IPS DF 6.9 (cell line): ENCODE results near the gene RAD51B.

ENCODE experiments used
- DNase-seq: peaks from one replicate; pipeline ENCODE4 v3.0.0-alpha.2; 2013; ENCODE audit warnings: low read depth, low spot score
- H3K27ac ChIP-seq: one replicate; pipeline ENCODE4 v1.5.1; 2013; ENCODE audit warnings: low read length, control low read depth
- H3K27me3 ChIP-seq: 2 replicates; pipeline ENCODE4 v1.6.1; 2013; ENCODE audit warnings: mild to moderate bottlenecking, low read length; ENCODE audit not compliant: control insufficient read depth, insufficient read depth
- H3K36me3 ChIP-seq: 2 replicates; pipeline ENCODE4 v1.6.1; 2013; ENCODE audit warnings: low read length; ENCODE audit not compliant: control insufficient read depth, insufficient read depth
- H3K4me1 ChIP-seq: 2 replicates; pipeline ENCODE4 v1.6.1; 2013; ENCODE audit warnings: low read length; ENCODE audit not compliant: control insufficient read depth, insufficient read depth
- H3K4me3 ChIP-seq: 2 replicates; pipeline ENCODE4 v1.5.1; 2013; ENCODE audit warnings: mild to moderate bottlenecking, low read length
- H3K9me3 ChIP-seq: 2 replicates; pipeline ENCODE4 v1.6.1; 2013; ENCODE audit warnings: low read length, inconsistent platforms; ENCODE audit not compliant: control insufficient read depth, insufficient read depth
- WGBS: extraction: QIAGEN DNeasy Blood & Tissue Kit; methylation state at CpG from one replicate; pipeline ENCODE4 v1.1.7; 2013; ENCODE audit warnings: mixed read lengths, missing lambda C conversion rate; ENCODE audit not compliant: insufficient read length, insufficient coverage; 5-methylcytosine and 5-hydroxymethylcytosine counted together

The RAD51B gene

DNA sequence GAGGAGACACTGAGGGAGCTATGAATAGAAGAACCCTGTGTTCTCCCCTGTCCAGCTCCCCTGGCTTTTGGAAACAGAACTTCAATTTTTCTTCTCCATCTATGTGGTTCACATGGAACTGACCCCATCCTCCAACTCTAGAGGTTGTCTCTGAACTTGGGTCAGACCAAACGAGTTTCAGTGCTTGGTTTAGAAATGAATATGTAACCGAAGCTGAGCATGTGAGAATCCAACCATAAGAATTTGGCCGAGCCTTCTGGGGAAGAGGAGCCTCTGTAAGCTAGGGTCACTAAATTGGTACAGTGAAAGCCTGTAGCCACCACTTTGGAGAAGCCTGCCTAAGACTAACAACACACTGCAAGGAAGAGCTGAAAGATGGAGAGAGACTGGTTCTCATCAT is 508.9 kb downstream of the RAD51B start:
- no peaks in the 10 kb centered on the region for H3K36me3 ChIP-seq
- no peak overlapping the region for H3K4me3 ChIP-seq
- H3K27me3 ChIP-seq: no peaks in the 10 kb centered on the region
- no peak for DNase-seq
- no peak overlapping the region for H3K27ac ChIP-seq
- no CpG with 5 or more reads among the region's 3 CpGs for WGBS
- no peaks in the 10 kb centered on the region for H3K9me3 ChIP-seq
- no peaks in the 10 kb centered on the region for H3K4me1 ChIP-seq

DNA sequence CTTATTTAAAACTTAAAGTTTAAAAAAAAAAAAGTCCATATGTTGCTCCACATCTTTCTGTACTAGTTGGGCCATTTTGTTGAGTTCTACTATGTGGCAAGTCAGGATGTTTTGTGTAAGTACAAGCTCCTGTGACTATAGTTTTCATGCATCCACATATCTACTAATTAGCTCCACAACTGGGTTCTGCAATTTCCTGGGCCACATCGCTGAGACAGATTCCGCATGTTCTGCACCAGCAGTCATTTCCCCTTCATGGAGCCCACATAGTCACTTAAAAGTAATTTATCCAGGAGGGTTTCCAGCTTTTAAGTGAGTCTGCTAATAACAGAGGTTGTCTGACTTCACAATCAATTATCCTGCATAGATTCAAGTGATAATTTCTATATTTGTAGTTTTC is 511.8 kb downstream of the RAD51B start:
- Histone ChIP-seq H3K27ac (no peak overlapping the region), H3K4me3 (no peak overlapping the region), H3K27me3 (no peaks in the 10 kb centered on the region), H3K36me3 (no peaks in the 10 kb centered on the region), H3K4me1 (no peaks in the 10 kb centered on the region), H3K9me3 (no peaks in the 10 kb centered on the region)
- WGBS: no CpG with 5 or more reads among the region's 2 CpGs
- DNase-seq: no peak

DNA sequence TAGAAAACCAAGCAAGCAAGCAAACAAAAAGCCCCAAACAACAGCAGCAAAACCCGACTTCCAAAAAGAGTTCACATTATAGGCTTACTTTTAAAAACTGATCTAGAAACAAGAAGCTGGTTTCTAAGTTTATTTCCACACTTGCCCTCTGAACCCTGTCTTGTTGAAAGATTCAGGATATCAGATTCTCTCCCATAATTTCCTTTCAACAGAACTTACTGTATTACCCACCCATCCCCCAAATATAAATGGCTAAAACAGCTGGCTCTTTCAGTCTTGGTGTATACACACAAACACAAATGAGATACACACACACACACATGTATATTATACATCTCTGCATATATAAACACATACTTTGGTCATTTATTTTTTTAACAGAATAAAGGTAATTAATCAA is 512.4 kb downstream of the RAD51B start:
- Histone ChIP-seq H3K4me1 (no peaks in the 10 kb centered on the region), H3K36me3 (no peaks in the 10 kb centered on the region), H3K9me3 (no peaks in the 10 kb centered on the region), H3K4me3 (no peak overlapping the region), H3K27me3 (no peaks in the 10 kb centered on the region), H3K27ac (no peak overlapping the region)
- no CpG with 5 or more reads among the region's 1 CpG for WGBS
- DNase-seq: no peak

DNA sequence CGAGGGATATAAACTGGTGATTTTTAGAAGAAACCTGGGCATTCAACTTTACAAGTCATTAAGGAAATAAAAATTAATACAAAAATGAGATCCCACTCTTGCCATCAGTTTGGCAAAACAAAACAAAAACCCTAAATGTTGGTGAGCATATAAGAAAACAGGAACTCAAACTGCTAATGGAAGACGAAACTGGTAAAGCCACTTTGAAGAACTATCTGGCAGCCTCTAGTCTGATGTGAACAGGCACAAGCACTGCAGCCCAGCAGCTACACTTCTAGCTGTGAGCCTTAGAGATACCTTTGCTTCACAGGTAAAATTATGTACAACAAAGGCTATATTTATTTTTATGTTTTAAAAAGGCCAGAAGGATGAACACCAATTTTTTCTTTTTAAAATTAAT is 513.7 kb downstream of the RAD51B start:
- no peak for DNase-seq
- H3K36me3 ChIP-seq: no peaks in the 10 kb centered on the region
- H3K9me3 ChIP-seq: no peaks in the 10 kb centered on the region
- no peaks in the 10 kb centered on the region for H3K4me1 ChIP-seq
- H3K4me3 ChIP-seq: no peak overlapping the region
- no peak overlapping the region for H3K27ac ChIP-seq
- H3K27me3 ChIP-seq: no peaks in the 10 kb centered on the region
- no CpG with 5 or more reads among the region's 2 CpGs for WGBS

DNA sequence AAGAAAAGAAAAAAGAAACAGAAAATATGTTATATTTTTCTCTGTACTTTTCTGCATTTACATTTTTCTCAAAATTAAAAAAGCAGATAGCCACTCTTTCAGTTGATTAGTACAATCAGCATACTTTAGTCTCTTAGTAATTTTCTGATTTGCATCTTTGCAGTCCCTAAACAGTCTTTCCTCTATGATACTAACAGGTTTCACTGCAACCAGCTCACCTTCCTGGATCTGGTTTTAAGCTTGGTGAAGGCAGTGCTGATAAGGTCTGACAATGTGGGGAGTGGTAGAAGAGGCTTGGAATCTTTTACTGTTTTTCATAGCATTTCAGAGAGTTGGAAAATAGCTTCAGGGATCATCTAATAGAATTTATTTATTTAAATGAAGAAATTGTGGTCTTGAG is 515.7 kb downstream of the RAD51B start:
- Histone ChIP-seq H3K9me3 (no peaks in the 10 kb centered on the region), H3K27ac (no peak overlapping the region), H3K4me1 (peaks cover under 1% of the 10 kb centered on the region; the same call in 1 of the 2 replicates), H3K27me3 (no peaks in the 10 kb centered on the region), H3K4me3 (no peak overlapping the region), H3K36me3 (no peaks in the 10 kb centered on the region)
- DNase-seq: no peak

DNA sequence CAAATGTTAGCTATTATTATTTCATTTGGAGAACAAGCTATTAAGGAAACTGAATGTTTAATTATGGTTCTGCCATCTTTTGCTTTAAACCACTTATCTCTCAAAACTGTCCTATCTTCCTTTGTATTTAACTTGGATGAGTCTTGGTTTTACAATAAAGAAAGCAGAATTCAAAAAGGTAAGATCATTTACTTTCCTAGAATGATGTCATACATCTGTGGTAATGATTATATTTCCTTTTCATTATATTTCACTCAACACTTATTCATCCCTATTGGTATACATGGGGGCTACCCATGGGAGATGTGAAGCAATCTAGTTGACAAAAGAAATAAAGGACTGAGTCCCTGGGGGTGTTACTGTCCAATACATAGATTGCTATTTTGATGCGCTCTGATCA is 516.6 kb downstream of the RAD51B start:
- Histone ChIP-seq H3K36me3 (no peaks in the 10 kb centered on the region), H3K4me1 (peaks cover 1% of the 10 kb centered on the region; the same call in 1 of the 2 replicates), H3K4me3 (no peak overlapping the region), H3K27me3 (no peaks in the 10 kb centered on the region), H3K9me3 (no peaks in the 10 kb centered on the region), H3K27ac (no peak overlapping the region)
- no peak for DNase-seq
- WGBS: no CpG with 5 or more reads among the region's 1 CpG

DNA sequence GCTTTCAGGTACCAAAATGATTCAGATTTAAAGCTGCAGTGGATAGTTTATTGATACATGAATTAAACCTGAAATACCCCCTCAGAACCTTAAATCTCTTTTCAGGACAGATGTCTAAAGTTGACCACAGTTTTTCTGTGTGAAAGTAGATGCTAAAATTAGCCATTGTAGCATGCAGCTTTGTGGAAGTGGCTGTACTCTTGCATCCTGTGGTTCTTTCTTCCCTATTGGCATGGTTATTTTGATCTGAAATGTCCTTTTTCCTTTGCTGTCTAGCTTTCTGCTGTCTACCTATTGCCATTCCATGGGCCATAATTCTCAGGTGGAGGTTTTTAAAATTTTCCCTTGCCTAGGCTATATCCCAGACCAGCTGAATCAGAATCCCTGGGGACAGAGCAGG is 517.7 kb downstream of the RAD51B start:
- Histone ChIP-seq H3K4me3 (no peak overlapping the region), H3K27me3 (no peaks in the 10 kb centered on the region), H3K9me3 (no peaks in the 10 kb centered on the region), H3K4me1 (peaks cover 1% of the 10 kb centered on the region; the same call in 1 of the 2 replicates), H3K27ac (no peak overlapping the region), H3K36me3 (no peaks in the 10 kb centered on the region)
- DNase-seq: no peak

DNA sequence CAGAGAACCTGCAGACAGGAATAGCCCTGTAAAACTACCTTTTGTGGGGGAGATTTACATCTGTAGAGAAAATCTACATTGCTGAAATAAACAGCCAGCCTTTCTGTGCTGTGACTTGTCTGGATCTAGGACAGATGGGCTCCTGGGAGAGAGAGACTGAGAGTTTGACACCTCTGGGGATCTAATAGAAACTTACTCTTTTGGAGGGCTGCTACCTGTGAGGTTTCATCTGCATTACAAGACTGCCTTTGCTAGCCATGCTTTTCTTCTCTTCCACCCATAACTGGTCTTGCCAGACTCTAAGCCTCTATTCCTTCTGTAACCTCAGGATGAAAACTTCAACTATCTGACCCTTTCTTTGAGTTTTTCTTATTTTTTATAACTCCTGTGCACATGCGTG is 520.7 kb downstream of the RAD51B start:
- Histone ChIP-seq H3K36me3 (no peaks in the 10 kb centered on the region), H3K27me3 (no peaks in the 10 kb centered on the region), H3K27ac (no peak overlapping the region), H3K4me3 (no peak overlapping the region), H3K4me1 (peaks cover 6% of the 10 kb centered on the region), H3K9me3 (no peaks in the 10 kb centered on the region)
- no CpG with 5 or more reads among the region's 1 CpG for WGBS
- no peak for DNase-seq

DNA sequence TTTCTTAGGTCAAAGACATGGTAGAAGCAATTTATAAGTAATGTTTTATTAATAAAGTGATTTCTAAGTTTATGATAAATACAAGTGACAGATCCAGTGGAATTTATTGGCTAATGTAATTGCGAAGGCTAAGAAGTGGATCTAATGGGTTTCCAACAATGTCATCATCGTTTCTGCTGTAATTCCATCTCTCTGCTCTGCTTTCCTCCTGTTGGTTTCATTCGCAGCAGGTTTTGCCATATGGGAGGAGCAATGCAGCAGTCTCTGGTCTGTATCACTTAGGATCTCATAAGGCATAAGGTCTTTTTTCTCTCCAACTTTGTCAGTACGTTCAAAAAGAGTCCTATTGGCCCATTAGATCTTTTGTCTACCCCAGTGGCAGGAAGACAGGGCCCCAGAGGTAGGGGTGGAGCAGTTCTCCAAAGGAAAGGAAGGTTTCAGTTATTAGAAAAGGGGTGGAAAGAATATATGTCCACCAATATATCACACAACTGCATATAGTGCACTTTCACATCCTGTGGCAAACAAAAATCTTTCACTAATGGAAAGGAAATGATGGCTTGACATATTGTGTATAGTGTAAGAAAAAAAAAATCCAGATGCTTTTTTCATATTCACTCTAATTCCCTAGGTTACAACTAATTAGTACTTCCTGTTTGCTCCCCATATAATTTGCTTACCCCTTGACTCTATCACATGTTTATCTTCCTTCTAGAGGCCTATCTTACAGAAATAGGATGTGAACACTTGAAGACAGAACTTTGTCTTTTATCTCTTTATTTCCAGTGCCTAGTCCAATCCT is 522.0 kb downstream of the RAD51B start:
- Histone ChIP-seq H3K36me3 (no peaks in the 10 kb centered on the region), H3K27me3 (no peaks in the 10 kb centered on the region), H3K4me3 (no peak overlapping the region), H3K9me3 (no peaks in the 10 kb centered on the region), H3K27ac (no peak overlapping the region), H3K4me1 (peaks cover 6% of the 10 kb centered on the region)
- no CpG with 5 or more reads among the region's 4 CpGs for WGBS
- DNase-seq: no peak

DNA sequence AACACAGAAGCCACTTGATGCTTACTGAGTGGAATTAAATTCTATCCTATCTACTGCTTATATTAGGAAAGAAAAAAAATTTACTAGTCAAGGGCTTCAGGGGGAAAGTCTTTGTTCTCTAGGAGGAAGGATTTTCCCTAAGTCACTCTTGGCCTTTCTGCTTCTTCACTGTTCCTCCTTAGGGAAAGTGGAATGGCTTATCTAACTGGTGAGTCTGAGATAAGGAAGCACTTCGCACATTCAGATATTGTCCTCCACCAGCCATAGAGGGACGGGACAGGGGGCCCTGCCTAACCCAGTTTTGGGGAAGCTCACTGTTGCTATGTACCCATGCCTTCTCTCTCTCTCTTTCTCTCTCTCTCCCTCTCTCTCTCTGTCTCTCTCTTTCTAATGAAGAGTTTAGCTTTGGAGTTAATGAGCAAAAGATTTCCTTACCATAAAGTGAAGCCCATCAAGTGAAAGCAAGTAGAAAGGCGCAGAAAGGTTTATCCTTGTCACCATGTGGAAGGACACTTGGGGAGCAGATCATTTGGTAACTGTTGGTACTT is 522.7 kb downstream of the RAD51B start:
- Histone ChIP-seq H3K36me3 (no peaks in the 10 kb centered on the region), H3K27ac (no peak overlapping the region), H3K4me3 (no peak overlapping the region), H3K9me3 (no peaks in the 10 kb centered on the region), H3K27me3 (no peaks in the 10 kb centered on the region), H3K4me1 (peaks cover 6% of the 10 kb centered on the region)
- no peak for DNase-seq
- no CpG with 5 or more reads among the region's 3 CpGs for WGBS

DNA sequence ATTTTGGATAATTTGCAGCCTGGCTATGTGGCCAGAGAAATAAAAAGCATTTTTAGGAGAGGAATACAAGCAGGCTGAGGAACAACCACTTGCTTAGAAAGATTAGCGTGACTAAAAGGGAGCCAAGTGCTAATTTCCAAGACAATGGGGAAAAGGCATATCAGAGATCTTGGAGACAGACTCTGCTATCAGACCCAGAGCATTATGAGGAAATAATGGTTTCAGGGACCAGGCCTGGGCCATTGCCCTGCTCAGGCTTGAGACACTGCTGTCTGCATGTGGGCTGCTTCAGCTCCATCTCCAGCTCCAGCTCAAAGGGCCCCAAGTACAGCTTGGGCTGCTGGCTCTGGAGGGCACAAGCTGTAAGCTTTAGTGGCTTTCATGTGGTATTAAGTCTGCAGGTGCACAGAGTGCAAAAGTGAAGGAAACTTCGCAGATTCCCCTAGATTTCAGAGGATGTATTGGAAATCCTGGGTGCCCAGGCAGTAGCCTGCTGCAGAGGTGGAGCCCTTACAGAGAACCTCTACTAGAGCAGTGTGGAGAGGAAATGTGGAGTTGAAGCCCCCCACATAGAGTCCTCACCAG is 524.0 kb downstream of the RAD51B start:
- Histone ChIP-seq H3K9me3 (no peaks in the 10 kb centered on the region), H3K27ac (no peak overlapping the region), H3K36me3 (no peaks in the 10 kb centered on the region), H3K27me3 (no peaks in the 10 kb centered on the region), H3K4me3 (no peak overlapping the region), H3K4me1 (peaks cover 6% of the 10 kb centered on the region)
- DNase-seq: no peak
- WGBS: no CpG with 5 or more reads among the region's 2 CpGs
